ENCODE results near the gene TTC13. TPM values are rescaled to one million over a fixed set of nuclear protein-coding genes. Genes with fewer than 3 reads are reported as not detected.

The TTC13 gene
- total and polyA plus RNA-seq, 3 donors from 2014 or later: 7.5 to 18.5 (median 10.2) TPM

- H3K36me3 ChIP-seq (ENCODE audit: low read depth, missing control alignments): no peaks in the 10 kb centered on the region
- intact Hi-C loops (cut with DNase I; ENCODE audit: low total_unique reads): no loop called here
- WGBS, 2 donors: 50 to 53% methylated on average over 5 of the region's 5 CpGs
- no peak for DNase-seq
- no peaks in the 10 kb centered on the region for H3K9me3 ChIP-seq
- TF ChIP-seq, protein P1, sequence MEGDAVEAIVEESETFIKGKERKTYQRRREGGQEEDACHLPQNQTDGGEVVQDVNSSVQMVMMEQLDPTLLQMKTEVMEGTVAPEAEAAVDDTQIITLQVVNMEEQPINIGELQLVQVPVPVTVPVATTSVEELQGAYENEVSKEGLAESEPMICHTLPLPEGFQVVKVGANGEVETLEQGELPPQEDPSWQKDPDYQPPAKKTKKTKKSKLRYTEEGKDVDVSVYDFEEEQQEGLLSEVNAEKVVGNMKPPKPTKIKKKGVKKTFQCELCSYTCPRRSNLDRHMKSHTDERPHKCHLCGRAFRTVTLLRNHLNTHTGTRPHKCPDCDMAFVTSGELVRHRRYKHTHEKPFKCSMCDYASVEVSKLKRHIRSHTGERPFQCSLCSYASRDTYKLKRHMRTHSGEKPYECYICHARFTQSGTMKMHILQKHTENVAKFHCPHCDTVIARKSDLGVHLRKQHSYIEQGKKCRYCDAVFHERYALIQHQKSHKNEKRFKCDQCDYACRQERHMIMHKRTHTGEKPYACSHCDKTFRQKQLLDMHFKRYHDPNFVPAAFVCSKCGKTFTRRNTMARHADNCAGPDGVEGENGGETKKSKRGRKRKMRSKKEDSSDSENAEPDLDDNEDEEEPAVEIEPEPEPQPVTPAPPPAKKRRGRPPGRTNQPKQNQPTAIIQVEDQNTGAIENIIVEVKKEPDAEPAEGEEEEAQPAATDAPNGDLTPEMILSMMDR (IDR thresholded peaks at IDR 0.05): no peak
- TF ChIP-seq POLR2A (IDR thresholded peaks at IDR 0.05): no peak
- H3K27ac ChIP-seq: no peak overlapping the region
- no peaks in the 10 kb centered on the region for H3K27me3 ChIP-seq
- no peak overlapping the region for H3K4me3 ChIP-seq
- H3K4me1 ChIP-seq: no peaks in the 10 kb centered on the region
Measured at GRCh38 chr1:230899841-230900251, 78.8 kb downstream of the TTC13 start.

GRCh38 chr1:230898748-230899147, 79.9 kb downstream of the TTC13 start:
- Histone ChIP-seq H3K9me3 (no peaks in the 10 kb centered on the region), H3K27ac (no peak overlapping the region), H3K4me1 (no peaks in the 10 kb centered on the region), H3K27me3 (no peaks in the 10 kb centered on the region), H3K4me3 (no peak overlapping the region), H3K36me3 (ENCODE audit: low read depth, missing control alignments) (no peaks in the 10 kb centered on the region)
- intact Hi-C loops (cut with DNase I; ENCODE audit: low total_unique reads): no loop called here
- no peak for DNase-seq
- 71 to 78% methylated on average over 8 of the region's 8 CpGs for WGBS, 2 donors
- TF ChIP-seq, protein P1 (IDR thresholded peaks at IDR 0.05): no peak
- no peak for TF ChIP-seq POLR2A (IDR thresholded peaks at IDR 0.05)

DNA sequence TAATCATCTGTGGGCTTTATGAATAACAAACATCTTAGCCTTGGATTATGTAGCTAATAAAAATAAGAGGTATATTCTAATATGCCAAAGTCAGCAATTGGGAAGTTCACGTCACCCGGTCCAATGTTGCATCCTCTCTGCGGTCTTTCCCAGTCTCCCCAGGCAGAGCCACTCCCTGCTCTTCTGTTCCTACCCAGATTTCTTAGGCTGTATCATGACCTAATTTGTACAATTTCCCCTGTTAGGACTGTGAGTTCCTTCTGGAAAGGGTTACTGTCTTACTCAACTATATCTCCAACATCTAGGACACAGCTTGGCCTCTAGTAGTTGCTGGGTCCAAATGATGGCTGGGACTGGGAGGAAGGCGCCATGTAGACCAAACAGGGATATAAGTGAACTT, 80.5 kb downstream of the TTC13 start:
- intact Hi-C loops (cut with DNase I; ENCODE audit: low total_unique reads): no loop called here
- Histone ChIP-seq H3K4me3 (no peak overlapping the region), H3K36me3 (ENCODE audit: low read depth, missing control alignments) (no peaks in the 10 kb centered on the region), H3K9me3 (no peaks in the 10 kb centered on the region), H3K27me3 (no peaks in the 10 kb centered on the region), H3K27ac (no peak overlapping the region), H3K4me1 (no peaks in the 10 kb centered on the region)
- no peak for DNase-seq
- TF ChIP-seq POLR2A (IDR thresholded peaks at IDR 0.05): no peak
- TF ChIP-seq, protein P1 (IDR thresholded peaks at IDR 0.05): no peak
- 93% methylated on average over 4 of the region's 4 CpGs for WGBS, 2 donors

GRCh38 chr1:230896779-230897178, 81.9 kb downstream of the TTC13 start:
- TF ChIP-seq POLR2A (IDR thresholded peaks at IDR 0.05): no peak
- TF ChIP-seq, protein P1 (IDR thresholded peaks at IDR 0.05): no peak
- Histone ChIP-seq H3K27me3 (no peaks in the 10 kb centered on the region), H3K27ac (no peak overlapping the region), H3K36me3 (ENCODE audit: low read depth, missing control alignments) (no peaks in the 10 kb centered on the region), H3K4me3 (no peak overlapping the region), H3K9me3 (no peaks in the 10 kb centered on the region), H3K4me1 (peaks cover under 1% of the 10 kb centered on the region)
- no peak for DNase-seq
- 58 to 68% methylated on average over 1 of the region's 1 CpG for whole genome bisulfite sequencing, 2 donors
- intact Hi-C loops (cut with DNase I; ENCODE audit: low total_unique reads): no loop called here

DNA sequence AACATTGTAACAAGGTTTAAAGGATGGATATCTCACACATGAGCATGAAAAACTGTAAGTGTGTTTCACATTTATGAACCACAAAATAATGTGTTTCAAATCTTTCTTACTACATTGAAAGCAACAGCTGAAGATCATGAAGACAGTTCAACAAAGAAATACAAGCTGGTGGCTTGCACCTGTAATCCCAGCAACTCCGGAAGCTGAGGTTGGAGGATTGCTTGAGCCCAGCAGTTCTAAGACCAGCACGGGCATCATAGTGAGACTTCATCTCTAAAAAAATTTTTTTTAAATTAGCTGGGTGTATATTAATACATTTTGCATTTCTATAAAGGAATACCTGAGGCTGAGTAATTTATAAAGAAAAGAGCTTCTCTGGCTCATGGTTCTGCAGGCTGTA, 83.2 kb downstream of the TTC13 start:
- H3K27me3 ChIP-seq: no peaks in the 10 kb centered on the region
- intact Hi-C loops (cut with DNase I; ENCODE audit: low total_unique reads): no loop called here
- 93 to 98% methylated on average over 2 of the region's 2 CpGs for WGBS, 2 donors
- peaks cover 5% of the 10 kb centered on the region for H3K4me1 ChIP-seq
- H3K36me3 ChIP-seq (ENCODE audit: low read depth, missing control alignments): no peaks in the 10 kb centered on the region
- no peak overlapping the region for H3K27ac ChIP-seq
- H3K9me3 ChIP-seq: no peaks in the 10 kb centered on the region
- no peak overlapping the region for H3K4me3 ChIP-seq
- no peak for DNase-seq
- TF ChIP-seq, protein P1 (IDR thresholded peaks at IDR 0.05): no peak
- TF ChIP-seq POLR2A (IDR thresholded peaks at IDR 0.05): no peak

Measured in testis (tissue), 3 donors.